Keratinocyte (primary cell): Measurements from ENCODE around the gene FOXD3. TPM values are rescaled to one million over a fixed set of nuclear protein-coding genes. Genes with fewer than 3 reads are reported as not detected.

Experiments
- DNase-seq: peaks from one replicate; pipeline ENCODE4 v3.0.0-alpha.2; 2011; ENCODE audit warnings: low read depth, missing footprints, low spot score
- FAIRE-seq: peaks from 2 replicates; lab custom pipeline; 2011; peaks lifted over from hg19 to GRCh38; lab: Jason Lieb, UNC
- H2AFZ ChIP-seq: 2 replicates; pipeline ENCODE4 v1.6.0; 2012; ENCODE audit warnings: low read length, control low read depth, inconsistent platforms; ENCODE audit not compliant: control insufficient read depth
- H3K27ac ChIP-seq: 2 replicates; pipeline ENCODE4 v1.5.1; 2011; ENCODE audit warnings: low read length; ENCODE audit not compliant: control insufficient read depth, insufficient read depth
- H3K27me3 ChIP-seq: 3 replicates; pipeline ENCODE4 v1.6.0; 2011; ENCODE audit warnings: low read length; ENCODE audit not compliant: control insufficient read depth, insufficient read depth; ENCODE audit errors: extremely low read depth
- H3K36me3 ChIP-seq, 2 experiments: 2 replicates in 1 of 2; 3 replicates in 1 of 2; pipeline ENCODE4 v1.5.1; 2011; ENCODE audit warnings: low read length in 2 of 2, mild to moderate bottlenecking in 1 of 2; ENCODE audit not compliant: control insufficient read depth in 2 of 2, insufficient read depth in 2 of 2; ENCODE audit errors: extremely low read depth in 1 of 2
- H3K4me1 ChIP-seq: 3 replicates; pipeline ENCODE4 v1.5.1; 2011; ENCODE audit warnings: low read length; ENCODE audit not compliant: control insufficient read depth, insufficient read depth; ENCODE audit errors: extremely low read depth
- H3K4me2 ChIP-seq: 3 replicates; pipeline ENCODE4 v1.6.0; 2011; ENCODE audit warnings: low read depth, low read length; ENCODE audit not compliant: control insufficient read depth, insufficient read depth; ENCODE audit errors: extremely low read depth
- H3K4me3 ChIP-seq, 3 experiments: fragments of 200-600 bp in 1 of 3; sonication (generic) in 1 of 3; 2 replicates in 2 of 3; 3 replicates in 1 of 3; pipeline ENCODE4 v1.5.1; 2011 to 2016; ENCODE audit warnings: low read length in 3 of 3, mild to moderate bottlenecking in 3 of 3, control low read depth in 2 of 3, inconsistent platforms in 1 of 3, low read depth in 1 of 3, mixed read lengths in 1 of 3, mixed run types in 1 of 3, moderate library complexity in 1 of 3; ENCODE audit not compliant: control insufficient read depth in 2 of 3, insufficient read depth in 2 of 3; ENCODE audit errors: extremely low read depth in 1 of 3
- H3K79me2 ChIP-seq: 2 replicates; pipeline ENCODE4 v1.6.0; 2012; ENCODE audit warnings: low read length; ENCODE audit not compliant: control insufficient read depth, insufficient read depth
- H3K9ac ChIP-seq: 3 replicates; pipeline ENCODE4 v1.6.0; 2011; ENCODE audit warnings: low read length; ENCODE audit not compliant: control insufficient read depth, insufficient read depth; ENCODE audit errors: extremely low read depth
- H3K9me1 ChIP-seq: 3 replicates; pipeline ENCODE4 v1.6.0; 2011; ENCODE audit warnings: low read length; ENCODE audit not compliant: control insufficient read depth, insufficient read depth; ENCODE audit errors: extremely low read depth
- H3K9me3 ChIP-seq: 2 replicates; pipeline ENCODE4 v1.5.1; 2012; ENCODE audit warnings: low read depth, low read length; ENCODE audit not compliant: control insufficient read depth
- H4K20me1 ChIP-seq: 3 replicates; pipeline ENCODE4 v1.6.0; 2011; ENCODE audit warnings: low read length; ENCODE audit not compliant: control insufficient read depth, insufficient read depth; ENCODE audit errors: extremely low read depth
- CTCF ChIP-seq, 3 experiments: IDR thresholded peaks in 1 of 3; conservative IDR thresholded peaks in 1 of 3; optimal IDR thresholded peaks in 1 of 3; 2 replicates in 2 of 3; 3 replicates in 1 of 3; pipeline versions ENCODE3 to v1.5.1; 2011; ENCODE audit warnings: low read length in 3 of 3, mild to moderate bottlenecking in 3 of 3, moderate library complexity in 2 of 3, control low read depth in 1 of 3, inconsistent platforms in 1 of 3; ENCODE audit not compliant: insufficient read depth in 2 of 3; ENCODE audit errors: extremely low read depth in 1 of 3
- EZH2 ChIP-seq: IDR thresholded peaks from one replicate; pipeline ENCODE4 v1.6.1; 2012; ENCODE audit warnings: inconsistent platforms, mild to moderate bottlenecking, low read length, moderate library complexity
- dilution Hi-C: fragments of 300-500 bp; cut with MboI; formaldehyde crosslinking; loops from one replicate; pipeline ENCODE4 v1.7.0; 2020; ENCODE audit warnings: low sequenced_read_pairs; ENCODE audit not compliant: extremely low pct_ligation_motif_present
- polyA plus RNA-seq, 5 experiments: library from polyadenylated mRNA; depleted of rRNA in 3 of 5; stranded (reverse) in 3 of 5; stranded (forward) in 1 of 5; unstranded in 1 of 5; fragments of >200 nt; gene quantifications; 1 replicate in 1 of 5; 2 replicates in 3 of 5; 3 replicates in 1 of 5; pipeline versions ENCODE4 v1.2.1 to v1.2.3, GENCODE V29; 2011 to 2012; ENCODE audit warnings: missing spikeins in 2 of 5, low read depth in 1 of 5, low replicate concordance in 1 of 5

FOXD3 gene
- polyA plus RNA-seq, 1 donor (not counting 4 experiments of a cell fraction or from before 2014, with no cell fraction given), result not detected

DNA sequence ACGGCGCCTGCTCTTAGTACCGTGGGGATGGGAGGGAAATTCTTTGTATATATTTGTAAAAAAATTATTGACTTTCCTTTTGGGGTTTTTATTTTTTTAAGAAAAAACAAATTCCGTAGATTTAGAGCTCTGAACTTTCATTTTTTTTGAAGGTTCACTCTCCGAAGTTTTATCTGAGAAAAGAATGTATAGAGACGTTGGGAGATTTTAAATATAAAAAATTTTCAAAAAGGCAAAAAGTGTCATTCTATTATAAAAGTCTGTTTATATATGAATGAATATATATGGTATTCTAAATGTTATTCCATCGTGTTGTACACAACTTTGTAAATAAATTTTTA lies 2.4 kb downstream of the FOXD3 start:
- peaks cover 2% of the 10 kb centered on the region for H3K9me3 ChIP-seq
- dilution Hi-C loops, result no loop called here
- TF ChIP-seq EZH2 (no peak), CTCF (optimal IDR thresholded peaks at IDR 0.05 in 1 of 3, IDR thresholded peaks at IDR 0.05 in 1 of 3, conservative IDR thresholded peaks at IDR 0.05 in 1 of 3; ENCODE audit: extremely low read depth in 1 of 3, insufficient read depth in 2 of 3, low read length in 3 of 3) (no peak)
- no peak overlapping the region for H3K4me2 ChIP-seq
- FAIRE-seq (no peak), DNase-seq (no peak)
- H3K4me1 ChIP-seq, result no peaks in the 10 kb centered on the region
- no peak overlapping the region for H2AFZ ChIP-seq
- H3K27ac ChIP-seq, result no peak overlapping the region
- H3K79me2 ChIP-seq, result no peaks in the 10 kb centered on the region
- H3K27me3 ChIP-seq, result peaks cover 94% of the 10 kb centered on the region
- H3K9ac ChIP-seq, result no peak overlapping the region
- no peaks in the 10 kb centered on the region for H3K9me1 ChIP-seq
- H3K4me3 ChIP-seq, result no peak overlapping the region
- H4K20me1 ChIP-seq, result peaks cover 3% of the 10 kb centered on the region
- H3K36me3 ChIP-seq, result no peaks in the 10 kb centered on the region

DNA sequence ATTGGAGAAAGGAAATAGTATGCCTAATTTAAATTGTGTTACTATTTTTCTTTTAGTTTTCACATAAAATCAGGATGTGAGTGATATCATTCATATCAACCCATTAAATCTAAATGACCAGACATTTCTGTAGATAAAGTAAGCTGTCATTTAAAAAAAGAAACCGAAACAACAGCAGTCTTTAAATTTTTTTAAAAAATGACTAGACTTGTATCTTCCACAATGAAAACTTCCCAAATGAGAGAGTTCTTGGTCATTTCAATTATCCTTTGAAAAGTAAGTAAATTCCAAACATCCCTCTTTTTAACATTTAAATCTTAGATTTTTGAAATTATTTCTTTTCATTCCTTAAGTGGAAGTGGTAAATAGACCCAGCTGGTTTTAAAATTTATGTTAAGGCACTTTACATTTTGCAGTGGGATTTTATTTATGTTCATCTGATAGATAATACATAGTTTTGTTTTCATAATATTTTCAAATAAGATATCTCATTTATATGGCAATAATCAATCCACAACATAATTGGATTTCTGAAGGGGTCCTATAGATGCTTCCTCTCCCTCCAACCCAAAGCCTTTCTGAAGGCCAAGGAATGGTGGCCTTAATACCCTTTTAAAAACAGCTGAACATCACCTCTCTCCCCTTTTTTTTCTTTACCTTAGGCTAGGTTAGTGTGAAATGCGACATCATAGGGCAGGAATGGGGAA lies 3.1 kb downstream of the FOXD3 start:
- no peak for TF ChIP-seq CTCF (optimal IDR thresholded peaks at IDR 0.05 in 1 of 3, IDR thresholded peaks at IDR 0.05 in 1 of 3, conservative IDR thresholded peaks at IDR 0.05 in 1 of 3; ENCODE audit: extremely low read depth in 1 of 3, insufficient read depth in 2 of 3, low read length in 3 of 3)
- Histone ChIP-seq H3K27me3 (peaks cover 94% of the 10 kb centered on the region), H3K4me1 (no peaks in the 10 kb centered on the region), H3K9me1 (no peaks in the 10 kb centered on the region), H3K9me3 (no peaks in the 10 kb centered on the region), H2AFZ (no peak overlapping the region), H4K20me1 (peaks cover 3% of the 10 kb centered on the region), H3K36me3 (no peaks in the 10 kb centered on the region), H3K4me2 (no peak overlapping the region), H3K9ac (no peak overlapping the region), H3K4me3 (no peak overlapping the region), H3K79me2 (no peaks in the 10 kb centered on the region), H3K27ac (no peak overlapping the region)
- FAIRE-seq (no peak), DNase-seq (no peak)
- dilution Hi-C loops, result no loop called here
